ENCODE results near the gene FEZF1.
"Not testable (repeated sequence)": the region's sequence is repeated elsewhere in the genome, so short reads cannot be mapped to it uniquely, and the experiment has no call there.

Gene FEZF1

DNA sequence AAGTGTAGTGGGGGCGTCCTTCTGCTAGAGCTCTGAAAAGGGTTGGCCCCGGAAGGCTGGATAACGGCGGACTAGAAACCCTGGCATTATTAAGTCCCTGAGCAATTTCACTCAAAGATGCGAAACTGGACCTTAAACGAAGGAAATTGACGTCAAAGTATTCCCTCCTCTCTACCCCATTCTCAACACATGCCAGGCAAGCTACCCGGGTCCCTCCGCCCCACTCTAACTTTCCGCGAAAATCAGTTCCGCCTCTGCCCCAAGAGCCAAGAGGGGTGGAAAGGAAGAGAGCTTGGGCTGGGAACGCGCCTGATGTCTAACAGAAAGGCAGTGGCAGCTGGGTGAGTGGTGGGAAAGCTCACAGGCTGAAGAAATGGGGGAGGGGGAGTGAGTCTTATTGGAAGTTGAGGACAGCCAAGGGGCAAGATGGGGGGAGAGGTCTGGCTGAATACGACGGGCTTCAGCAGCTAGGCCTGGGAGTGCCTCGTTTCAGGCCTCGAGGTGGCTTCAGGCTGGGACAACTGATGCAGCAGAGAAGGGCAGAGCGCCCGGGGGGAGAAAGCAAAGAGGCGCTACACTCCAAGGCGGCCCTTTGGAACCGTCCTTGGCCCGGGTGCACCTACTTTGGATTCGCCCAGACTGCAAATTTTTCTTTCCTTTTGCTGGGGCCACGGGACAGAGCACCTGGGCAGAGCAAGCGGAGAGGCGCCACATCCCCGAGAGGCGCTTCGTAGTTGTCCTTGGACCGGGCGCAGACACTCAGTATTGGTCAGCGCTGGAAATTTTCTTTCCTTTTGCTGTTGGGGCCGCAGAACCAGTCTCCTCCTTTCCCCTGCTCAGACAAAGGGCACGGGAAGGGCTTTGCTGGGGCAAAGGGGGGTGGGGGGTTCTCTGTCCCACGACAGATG, 2.0 kb upstream of the FEZF1 start:
- no peak for DNase-seq

DNA sequence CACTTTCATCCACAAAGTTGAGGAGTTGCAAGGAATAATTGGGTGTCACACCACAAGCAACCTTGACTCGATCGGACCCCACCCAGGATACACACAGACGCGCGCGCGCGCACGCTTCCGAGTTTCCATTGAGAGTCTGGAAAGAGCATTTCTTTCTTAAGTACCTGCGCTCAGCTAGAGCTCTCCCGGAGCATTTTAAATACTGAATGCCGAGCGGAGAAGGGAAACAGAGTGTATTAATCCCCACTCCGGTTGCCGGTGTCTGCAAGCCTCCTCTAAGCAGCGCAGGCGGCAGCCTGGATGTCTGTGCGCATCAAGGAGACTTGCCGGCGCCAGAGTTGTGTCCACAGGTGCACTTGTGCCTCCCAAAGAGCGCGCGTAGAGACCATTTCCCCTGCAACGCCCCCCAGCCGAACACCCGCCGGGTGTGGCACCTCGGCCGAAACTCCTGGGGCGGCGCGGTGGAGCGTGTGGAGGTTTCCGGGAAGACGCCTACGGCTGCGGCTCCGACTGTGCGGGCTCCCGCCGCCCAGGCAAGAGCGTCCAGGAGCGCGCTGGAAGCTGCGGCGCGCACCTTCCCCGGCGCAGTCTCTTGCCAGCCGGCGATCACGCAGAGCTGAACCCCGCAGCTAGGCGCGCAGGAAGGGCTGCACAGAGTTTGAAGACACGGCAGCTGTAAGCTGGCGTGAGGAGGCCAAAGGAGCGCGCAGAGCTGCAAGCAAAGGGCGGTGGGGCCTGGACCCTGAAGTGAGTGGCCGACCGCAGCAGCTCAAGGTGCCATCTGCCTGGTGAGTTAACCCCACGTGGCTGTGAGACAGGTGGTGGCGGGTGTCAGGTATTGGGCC, 1.1 kb upstream of the FEZF1 start:
- DNase-seq: no peak

DNA sequence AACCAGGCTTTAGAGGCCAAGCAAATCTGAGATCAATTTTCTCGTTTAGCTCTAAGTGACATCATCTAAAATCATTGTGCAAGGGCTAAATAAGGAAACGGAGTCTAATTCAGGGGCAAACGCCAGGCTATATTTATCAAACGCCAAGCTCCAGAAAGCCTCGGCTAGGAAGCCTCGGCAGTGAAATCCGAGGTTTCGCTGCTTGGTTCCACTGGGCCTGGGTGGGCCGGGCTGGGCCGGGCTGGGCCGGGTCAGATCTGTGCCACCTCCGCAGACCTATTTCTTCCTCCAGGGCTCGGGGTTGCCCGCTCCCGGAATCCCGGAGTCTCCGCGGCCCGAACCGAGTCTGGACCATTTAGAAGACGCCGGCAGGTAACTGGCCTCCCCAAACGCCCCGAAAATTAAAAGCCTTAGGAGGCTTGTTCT, 459 bp upstream of the FEZF1 start:
- DNase-seq: no peak

DNA sequence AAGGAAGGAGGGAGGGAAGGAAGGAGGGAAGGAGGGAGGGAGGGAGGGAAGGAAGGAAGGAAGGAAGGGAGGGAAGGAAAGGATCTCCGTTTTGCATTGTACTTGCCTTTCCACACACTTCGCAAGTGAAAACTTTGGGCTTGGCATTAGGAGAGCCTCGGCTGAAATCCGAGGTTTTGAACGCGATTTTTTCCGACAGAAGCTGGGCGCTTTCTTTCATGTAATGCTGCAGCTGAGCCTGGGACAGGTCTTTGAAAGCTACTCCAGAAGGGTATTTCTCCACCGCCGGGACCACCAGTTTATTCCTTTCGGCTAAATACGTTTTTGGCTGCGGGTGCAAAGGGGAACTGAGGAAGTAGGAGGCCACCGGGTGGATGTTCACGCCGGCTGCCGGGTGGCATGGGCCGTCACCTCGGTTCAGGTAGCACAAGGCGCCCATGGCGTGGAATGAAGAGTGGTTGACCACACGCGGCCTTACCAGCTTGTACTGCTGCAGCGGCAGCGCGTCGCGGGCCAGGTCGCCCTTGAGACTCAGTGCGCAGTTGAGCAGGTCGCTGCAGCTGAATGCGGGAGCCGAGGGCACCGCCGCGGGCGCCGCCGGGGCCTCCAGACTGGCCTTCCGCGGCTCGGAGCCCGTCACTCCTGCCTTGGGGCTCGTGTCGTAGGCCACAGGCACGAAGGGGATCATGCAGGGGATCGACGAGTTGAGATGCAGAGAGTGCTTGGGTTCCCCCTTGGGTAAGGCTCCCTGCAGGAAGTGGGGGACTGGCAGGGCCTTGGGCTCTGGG, 825 bp downstream of the FEZF1 start:
- no peak for DNase-seq

DNA sequence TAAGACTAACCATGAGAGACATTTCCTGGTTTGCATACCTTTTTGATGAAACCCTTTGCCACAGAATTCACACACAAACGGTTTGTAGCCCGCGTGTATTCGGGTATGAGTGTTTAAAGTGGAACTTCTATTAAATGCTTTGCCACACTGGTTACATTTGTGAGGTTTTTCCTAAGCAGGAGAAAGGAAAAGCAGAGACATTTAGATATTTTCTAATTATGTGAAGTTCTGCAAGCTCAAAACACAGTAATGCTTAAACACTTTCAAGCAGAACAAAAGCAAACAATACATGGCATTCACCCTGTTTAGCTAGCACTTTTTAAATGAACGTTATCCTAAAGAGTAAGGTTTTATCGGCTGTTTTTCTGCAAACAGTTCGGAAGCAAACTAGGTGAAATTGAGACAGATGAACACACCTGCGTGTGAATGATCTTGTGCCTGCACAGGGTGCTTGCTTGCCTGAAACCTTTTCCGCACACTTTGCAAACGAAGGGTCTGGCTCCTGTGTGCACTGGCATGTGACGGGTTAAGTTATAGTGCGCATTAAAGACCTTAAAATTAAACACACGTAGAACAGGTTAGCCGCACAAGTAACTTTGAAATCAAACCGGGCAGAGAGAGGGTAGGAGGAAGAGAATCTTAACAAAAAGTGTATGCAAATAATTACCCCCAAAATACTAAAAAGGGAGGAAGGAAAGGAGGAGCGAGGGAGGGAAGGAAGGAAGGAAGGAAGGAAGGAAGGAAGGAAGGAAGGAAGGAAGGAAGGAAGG, 1.6 kb downstream of the FEZF1 start:
- DNase-seq: no peak

DNA sequence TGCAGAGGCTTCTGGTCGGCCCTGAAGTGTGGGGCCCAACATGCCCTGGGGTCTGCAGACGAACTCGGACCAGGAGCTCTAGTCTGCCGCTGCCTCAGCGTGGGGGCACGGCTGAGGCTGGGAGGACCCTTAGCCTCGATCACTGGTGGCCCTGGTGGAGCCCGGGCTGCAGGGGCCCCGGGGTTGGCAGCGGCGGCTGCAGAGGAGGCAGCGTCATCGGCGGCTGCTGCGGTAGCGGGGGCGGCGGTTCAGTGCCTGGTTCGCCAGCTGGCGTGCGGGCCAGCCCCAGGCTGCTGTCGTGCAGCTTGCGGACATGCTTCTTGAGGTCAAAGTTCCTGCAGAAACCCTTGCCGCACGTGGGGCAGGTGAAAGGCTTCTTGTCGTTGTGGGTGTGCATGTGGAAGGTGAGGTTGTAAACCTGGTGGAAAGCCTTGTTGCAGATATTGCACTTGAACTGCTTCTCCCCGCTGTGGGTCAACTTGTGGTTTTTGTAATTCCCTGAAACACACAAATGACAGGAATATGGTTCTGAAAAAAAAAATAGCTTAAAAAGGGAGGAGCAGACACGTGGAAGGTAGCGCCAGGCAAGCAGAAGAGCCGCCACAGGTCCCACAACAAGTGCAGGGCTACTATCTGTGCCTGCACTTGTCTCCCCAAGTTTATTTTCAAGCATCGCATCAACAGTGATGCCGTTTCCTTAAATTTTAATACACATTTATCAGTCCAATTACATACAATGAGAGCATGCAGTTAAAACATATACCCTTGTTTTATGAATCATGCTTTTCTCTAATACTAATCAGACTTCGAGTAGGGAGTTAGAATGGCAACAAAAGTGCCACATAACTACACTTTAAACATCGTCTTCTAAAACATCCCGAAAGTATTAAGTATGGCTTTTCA, 2.4 kb downstream of the FEZF1 start:
- DNase-seq: no peak

DNA sequence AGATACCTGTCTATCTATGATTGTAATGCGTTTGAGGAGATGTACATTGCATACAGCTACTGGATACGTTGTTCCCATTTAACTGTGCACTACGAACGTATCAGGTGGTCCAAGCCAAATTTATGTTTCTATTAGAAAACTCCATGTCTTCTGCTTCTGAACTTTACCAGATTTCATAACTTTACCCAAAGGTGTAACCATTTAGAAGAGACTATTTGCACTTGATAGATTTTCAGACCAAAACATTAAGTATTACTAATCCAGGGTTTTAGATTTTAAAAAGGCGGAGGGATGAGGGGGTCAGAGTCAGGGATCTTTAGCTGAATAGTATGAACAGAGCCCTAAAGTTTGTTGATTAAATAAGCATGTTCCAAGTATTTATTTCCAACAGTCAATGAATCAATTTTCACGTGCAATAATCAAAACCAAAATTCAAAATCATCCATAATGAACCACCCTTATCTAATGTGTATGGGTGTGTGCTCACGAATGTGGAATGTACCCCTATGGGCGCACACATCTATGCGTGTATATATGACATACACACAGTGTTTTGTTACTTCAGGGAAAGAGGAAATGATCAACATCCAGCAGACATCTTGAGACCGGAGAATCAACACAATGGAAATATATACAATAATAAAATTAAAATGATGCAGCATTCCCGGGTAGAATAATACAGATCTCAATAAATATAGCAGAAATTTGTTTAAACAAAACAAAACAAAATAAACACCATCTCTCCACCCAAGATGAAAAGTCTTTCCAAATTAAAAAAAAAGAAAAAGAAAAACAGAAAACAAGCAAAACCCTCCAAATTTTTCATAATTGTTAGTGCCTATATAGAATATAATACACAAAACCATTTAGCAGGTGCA, 3.4 kb downstream of the FEZF1 start:
- no peak for DNase-seq

DNA sequence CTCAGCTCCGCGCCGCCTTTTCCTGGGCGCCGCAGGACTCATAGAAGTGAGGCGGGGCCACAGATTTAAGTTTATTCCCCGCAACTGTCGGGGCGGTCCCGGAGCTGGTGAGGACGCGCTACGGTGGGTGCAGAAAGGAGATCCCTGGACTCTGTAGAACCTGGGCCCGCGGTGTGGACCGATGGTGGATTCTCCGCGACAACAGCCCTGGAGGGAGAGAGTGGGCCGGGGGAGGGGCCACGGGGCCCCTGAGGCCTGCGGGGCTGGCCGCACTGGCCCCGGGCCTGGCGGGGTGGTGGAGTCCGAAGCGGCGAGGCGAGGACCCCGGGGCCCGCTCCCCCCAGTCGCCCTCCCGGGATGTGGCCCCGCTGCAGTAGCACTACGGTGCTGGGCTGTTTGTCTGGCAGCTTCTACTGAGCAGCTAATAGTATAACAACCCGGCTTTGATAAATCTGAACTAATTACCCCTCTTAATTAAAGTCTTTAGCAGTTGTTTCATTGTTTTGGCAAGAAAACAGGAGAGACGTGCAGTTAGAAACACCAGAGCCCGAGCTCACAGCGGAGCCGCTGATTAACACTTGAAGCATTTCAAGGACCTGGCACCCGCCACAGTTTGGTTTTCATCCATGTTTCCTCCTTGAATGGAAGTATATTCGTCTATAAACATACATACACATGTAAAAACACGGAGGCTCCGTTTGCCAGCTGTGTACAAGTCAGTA, 4.2 kb downstream of the FEZF1 start:
- DNase-seq: no peak

DNA sequence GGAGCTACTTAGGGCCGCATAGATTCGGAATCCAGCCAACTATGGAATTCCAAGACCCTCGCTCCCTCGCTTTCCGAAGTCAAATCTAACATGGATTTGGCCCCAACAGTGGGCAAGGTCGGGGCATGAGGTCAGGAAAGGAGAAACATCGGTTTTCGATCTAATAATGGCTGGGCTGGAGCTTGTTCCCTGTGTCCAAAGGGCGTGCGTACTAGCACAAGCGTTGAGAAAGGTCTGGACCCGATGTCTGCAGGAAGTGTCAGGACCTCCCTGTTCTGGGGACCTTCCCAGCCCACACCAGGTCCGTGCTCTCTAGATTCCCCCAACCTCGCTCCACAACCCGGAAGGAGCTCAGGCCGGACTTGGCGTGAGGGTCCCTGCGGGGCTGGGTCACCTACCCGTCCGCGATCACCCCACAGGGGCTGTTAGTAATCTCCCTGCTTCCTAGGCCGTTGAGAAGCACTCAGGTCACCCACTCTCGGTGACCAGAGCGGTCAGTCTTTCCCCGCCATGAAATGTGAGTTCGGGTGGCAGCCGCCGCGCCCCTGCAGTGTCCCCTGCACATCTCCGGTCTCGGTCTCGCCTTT, 4.8 kb downstream of the FEZF1 start:
- no peak for DNase-seq

DNA sequence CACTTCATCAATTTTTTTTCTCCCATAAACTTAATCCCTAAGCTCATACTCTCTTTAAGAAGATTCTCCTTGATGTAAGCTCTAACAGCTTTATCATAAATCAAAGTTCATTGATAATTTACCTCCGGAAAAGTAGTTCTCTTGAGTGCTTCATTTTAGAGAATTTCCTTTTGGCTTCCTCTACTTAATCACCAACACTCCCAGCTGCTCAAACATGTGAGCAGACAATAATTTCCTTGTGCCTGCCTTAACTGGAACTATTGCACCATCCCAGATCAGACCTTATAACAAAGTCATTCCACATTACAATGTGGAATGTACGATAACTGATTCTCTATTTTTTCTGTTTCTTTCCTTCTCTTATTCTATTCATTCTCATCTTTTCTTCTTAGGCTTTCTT, 5.9 kb downstream of the FEZF1 start:
- DNase-seq: no peak

DNA sequence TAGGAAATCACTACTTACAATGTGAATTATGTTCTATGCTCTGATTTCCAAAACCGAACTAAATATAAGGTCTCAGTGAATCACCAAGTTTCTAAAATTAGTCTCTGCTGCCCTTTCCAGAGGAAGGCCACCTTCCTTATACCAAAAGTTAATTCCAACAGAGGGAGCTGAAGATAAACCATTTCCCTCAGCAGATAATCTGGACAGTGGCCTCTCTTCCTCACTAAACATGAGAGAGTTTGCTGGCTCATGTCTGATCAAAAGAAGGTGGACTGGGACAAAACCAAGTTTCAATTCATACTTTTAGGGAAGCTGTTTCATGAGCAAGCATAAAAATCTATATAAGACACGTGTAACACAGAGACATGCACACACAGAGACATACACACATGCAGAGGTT, 6.4 kb downstream of the FEZF1 start:
- DNase-seq: no peak

DNA sequence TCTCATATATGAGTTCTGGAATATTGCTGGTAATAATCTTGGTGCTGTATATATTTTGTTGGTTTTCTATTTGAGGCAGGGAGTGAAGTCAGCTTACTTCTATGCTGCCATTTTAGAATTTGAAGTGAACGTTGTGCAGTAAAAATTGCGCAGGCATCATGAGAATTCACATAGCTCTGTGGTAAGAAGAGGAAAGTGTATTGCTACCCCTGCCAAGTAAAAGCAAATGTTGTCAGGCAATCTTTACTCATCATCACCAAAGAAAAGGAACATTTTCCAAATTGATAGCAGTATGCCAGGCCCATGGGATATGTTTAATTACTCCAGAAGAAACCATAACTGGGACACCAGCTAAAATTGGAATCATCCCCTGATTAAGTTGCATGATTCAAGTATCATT, 13.4 kb downstream of the FEZF1 start:
- no peak for DNase-seq

DNA sequence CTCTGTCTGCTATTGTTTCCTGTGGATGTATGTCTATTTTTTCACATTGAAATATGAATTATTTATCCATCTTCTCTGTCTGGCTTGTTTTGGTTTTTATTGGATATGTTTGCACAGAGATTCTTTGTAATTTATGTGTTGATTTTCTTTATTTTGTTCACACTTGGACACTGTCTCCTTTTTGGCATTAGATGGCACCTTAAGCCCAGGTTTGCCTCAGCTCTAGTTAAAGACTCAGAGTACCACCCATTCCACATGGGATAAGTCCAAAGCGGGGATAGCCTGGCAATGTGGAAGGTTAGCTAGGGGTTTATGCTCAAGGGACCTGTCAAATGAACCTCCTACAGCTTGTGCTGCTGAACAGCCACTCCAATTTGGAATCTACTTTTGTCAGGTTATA, 14.1 kb downstream of the FEZF1 start:
- DNase-seq: no peak

DNA sequence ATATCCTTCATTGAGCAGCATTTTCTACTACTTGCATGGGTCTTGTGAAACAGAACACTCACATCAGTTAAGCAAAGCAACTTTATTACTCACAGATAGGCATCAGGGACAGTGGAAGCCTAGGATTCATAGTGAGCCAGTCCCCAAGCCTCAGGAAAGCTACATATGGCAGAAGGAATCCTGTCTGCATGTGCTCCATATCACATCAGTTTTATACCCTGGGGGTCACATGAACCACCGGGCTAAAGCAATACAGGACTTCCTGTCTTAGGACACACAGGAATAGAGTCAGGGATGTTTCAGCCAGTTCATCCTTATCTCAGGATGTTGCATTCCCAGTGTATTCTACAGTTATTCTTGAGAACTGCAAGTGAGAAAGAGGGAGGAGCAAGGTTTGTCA, 15.1 kb downstream of the FEZF1 start:
- DNase-seq: no peak

DNA sequence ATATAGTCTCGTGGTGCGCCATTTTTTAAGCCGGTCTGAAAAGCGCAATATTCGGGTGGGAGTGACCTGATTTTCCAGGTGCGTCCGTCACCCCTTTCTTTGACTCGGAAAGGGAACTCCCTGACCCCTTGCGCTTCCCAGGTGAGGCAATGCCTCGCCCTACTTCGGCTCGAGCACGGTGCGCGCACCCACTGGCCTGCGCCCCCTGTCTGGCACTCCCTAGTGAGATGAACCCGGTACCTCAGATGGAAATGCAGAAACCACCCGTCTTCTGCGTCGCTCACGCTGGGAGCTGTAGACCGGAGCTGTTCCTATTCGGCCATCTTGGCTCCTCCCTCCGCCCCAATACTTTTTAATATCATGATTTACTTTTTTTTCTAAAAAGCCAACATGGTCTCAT, 19.9 kb downstream of the FEZF1 start:
- DNase-seq: not testable (repeated sequence)

DNA sequence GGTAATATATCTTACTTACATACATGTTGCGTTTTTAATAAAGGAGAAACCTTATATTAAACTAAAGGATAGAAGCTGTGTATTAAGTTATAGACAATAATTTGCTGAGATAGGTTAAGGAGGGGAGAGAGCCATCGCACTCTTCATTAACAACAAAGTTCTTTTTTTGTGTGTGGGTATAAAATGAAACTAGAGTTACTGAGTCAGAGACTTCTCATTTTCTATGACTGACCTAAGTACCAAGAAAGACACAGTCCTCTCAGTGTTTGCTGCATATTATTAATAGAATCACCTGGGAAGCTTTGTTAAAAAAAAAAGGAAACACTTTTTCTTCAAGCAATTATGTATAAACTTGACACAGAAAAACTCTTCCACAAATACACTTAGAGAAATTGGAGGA, 31.4 kb downstream of the FEZF1 start:
- DNase-seq: no peak

DNA sequence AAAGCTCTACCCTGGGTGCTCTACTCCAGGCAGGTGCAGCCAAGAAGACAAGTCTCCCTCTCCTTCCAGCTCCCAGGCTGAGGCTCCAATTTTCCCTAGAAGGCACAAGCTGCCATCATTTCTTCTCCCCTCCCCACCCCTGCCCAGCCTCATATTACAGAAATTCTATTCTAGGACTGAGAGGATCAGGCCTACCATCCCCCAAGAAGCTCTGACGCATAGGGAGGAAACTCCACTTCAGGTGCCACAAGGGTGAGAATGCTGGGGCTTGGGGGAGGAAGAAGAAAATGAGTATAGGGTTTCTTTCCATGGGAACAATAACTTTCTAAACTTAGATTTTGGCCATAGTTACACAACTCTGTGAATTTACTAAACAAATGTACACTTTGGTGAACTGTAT, 35.3 kb downstream of the FEZF1 start:
- DNase-seq: no peak

DNA sequence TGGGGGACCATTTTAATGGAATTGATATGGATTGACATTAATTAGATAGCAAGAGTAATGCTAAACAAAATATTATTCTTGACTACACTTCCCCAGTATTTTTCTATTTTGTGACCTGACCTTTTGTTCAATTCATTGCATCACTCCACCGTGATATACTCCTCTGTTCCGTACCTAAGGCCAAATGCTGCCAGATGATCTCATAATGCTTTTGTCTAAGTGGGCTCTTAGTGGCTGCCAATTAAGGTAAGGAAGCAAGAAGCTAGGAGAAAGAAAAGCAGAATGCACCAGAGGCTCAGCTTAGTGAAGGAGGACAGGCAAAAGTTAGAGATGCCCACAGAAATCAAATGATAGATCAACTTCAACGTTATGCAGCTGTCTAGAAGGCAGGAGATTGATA, 36.4 kb downstream of the FEZF1 start:
- DNase-seq: no peak

DNA sequence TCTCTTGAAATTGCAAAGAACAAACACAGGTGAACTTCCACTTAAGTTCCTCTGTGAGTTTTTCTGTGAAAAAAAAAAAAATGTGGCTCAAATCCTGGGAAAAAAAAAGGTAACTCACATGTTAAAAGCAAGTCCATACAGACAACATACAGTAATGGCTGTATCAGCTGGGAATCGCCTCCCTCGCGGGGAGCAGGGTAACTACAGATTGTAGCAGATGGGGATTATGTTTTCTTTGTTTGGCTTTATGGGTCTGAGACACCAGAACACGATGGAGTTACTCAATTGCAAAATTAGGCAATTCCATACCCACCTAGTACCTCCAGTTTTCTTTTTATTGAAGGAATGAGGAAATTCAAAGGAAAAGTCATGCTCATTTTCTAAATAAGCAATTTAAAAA, 42.3 kb downstream of the FEZF1 start:
- no peak for DNase-seq
